Measurements from ENCODE around the gene HEXIM2. TPM values are rescaled to one million over a fixed set of nuclear protein-coding genes. Genes with fewer than 3 reads are reported as not detected.
A peak's percentile ranks its signal among the peaks of the same experiment; 100 is the strongest.
"Not testable (repeated sequence)": the region's sequence is repeated elsewhere in the genome, so short reads cannot be mapped to it uniquely, and the experiment has no call there.

Gene HEXIM2
- total RNA-seq, 1 donor: 10.9 TPM

- H3K27me3 ChIP-seq (ENCODE audit: insufficient read depth, low read length): no peaks in the 10 kb centered on the region
- no peak overlapping the region for H3K4me3 ChIP-seq (ENCODE audit: insufficient read depth, low read length)
- H3K4me2 ChIP-seq (ENCODE audit: insufficient read depth, low read length): peak overlapping the region; percentile 23
- no peaks in the 10 kb centered on the region for H3K79me2 ChIP-seq (ENCODE audit: insufficient read depth, low read length)
- peak overlapping the region; percentile 70 for H2AFZ ChIP-seq (ENCODE audit: low read length)
- H3K36me3 ChIP-seq (ENCODE audit: insufficient read depth, low read length): no peaks in the 10 kb centered on the region
- no peak overlapping the region for H3K27ac ChIP-seq (ENCODE audit: low read depth, low read length)
- no peaks in the 10 kb centered on the region for H4K20me1 ChIP-seq (ENCODE audit: insufficient read depth, low read length)
- DNase-seq (ENCODE audit: insufficient read length, low spot score, missing footprints): no peak
- no peak for TF ChIP-seq CTCF (IDR thresholded peaks at IDR 0.05; ENCODE audit: extremely low read depth, low read depth, low read length)
- peaks cover 20% of the 10 kb centered on the region for H3K4me1 ChIP-seq (ENCODE audit: insufficient read depth, low read length)
- no peaks in the 10 kb centered on the region for H3K9me3 ChIP-seq (ENCODE audit: low read depth, low read length)
These were observed 39.0 kb downstream of the HEXIM2 start for GRCh38 chr17:45200701-45201100.

- H3K27ac ChIP-seq (ENCODE audit: low read depth, low read length): no peak overlapping the region
- H3K27me3 ChIP-seq (ENCODE audit: insufficient read depth, low read length): no peaks in the 10 kb centered on the region
- no peak overlapping the region for H3K4me3 ChIP-seq (ENCODE audit: insufficient read depth, low read length)
- H2AFZ ChIP-seq (ENCODE audit: low read length): no peak overlapping the region
- H3K36me3 ChIP-seq (ENCODE audit: insufficient read depth, low read length): no peaks in the 10 kb centered on the region
- H3K4me1 ChIP-seq (ENCODE audit: insufficient read depth, low read length): peaks cover 20% of the 10 kb centered on the region
- no peaks in the 10 kb centered on the region for H4K20me1 ChIP-seq (ENCODE audit: insufficient read depth, low read length)
- no peak overlapping the region for H3K4me2 ChIP-seq (ENCODE audit: insufficient read depth, low read length)
- H3K9me3 ChIP-seq (ENCODE audit: low read depth, low read length): no peaks in the 10 kb centered on the region
- no peak for DNase-seq (ENCODE audit: insufficient read length, low spot score, missing footprints)
- no peak for TF ChIP-seq CTCF (IDR thresholded peaks at IDR 0.05; ENCODE audit: extremely low read depth, low read depth, low read length)
- no peaks in the 10 kb centered on the region for H3K79me2 ChIP-seq (ENCODE audit: insufficient read depth, low read length)
These were observed 39.8 kb downstream of the HEXIM2 start for GRCh38 chr17:45201457-45201856.

- H3K79me2 ChIP-seq (ENCODE audit: insufficient read depth, low read length); H3K4me3 ChIP-seq (ENCODE audit: insufficient read depth, low read length); DNase-seq (ENCODE audit: insufficient read length, low spot score, missing footprints); H3K27ac ChIP-seq (ENCODE audit: low read depth, low read length); H3K4me2 ChIP-seq (ENCODE audit: insufficient read depth, low read length); H2AFZ ChIP-seq (ENCODE audit: low read length); H3K9me3 ChIP-seq (ENCODE audit: low read depth, low read length); H3K27me3 ChIP-seq (ENCODE audit: insufficient read depth, low read length); H4K20me1 ChIP-seq (ENCODE audit: insufficient read depth, low read length); H3K36me3 ChIP-seq (ENCODE audit: insufficient read depth, low read length): not testable (repeated sequence)
- H3K4me1 ChIP-seq (ENCODE audit: insufficient read depth, low read length): peaks cover 20% of the 10 kb centered on the region
These were observed 40.2 kb downstream of the HEXIM2 start for GRCh38 chr17:45201880-45202279.

GRCh38 chr17:45218895-45219661 lies 57.4 kb downstream of the HEXIM2 start:
- peak overlapping the region; percentile 39 for H3K4me3 ChIP-seq (ENCODE audit: insufficient read depth, low read length)
- peaks cover 2% of the 10 kb centered on the region for H3K4me1 ChIP-seq (ENCODE audit: insufficient read depth, low read length)
- H2AFZ ChIP-seq (ENCODE audit: low read length): no peak overlapping the region
- H3K4me2 ChIP-seq (ENCODE audit: insufficient read depth, low read length): peak overlapping the region; percentile 78
- H3K9me3 ChIP-seq (ENCODE audit: low read depth, low read length): no peaks in the 10 kb centered on the region
- peak; percentile 91 for TF ChIP-seq CTCF (IDR thresholded peaks at IDR 0.05; ENCODE audit: extremely low read depth, low read depth, low read length)
- no peaks in the 10 kb centered on the region for H3K79me2 ChIP-seq (ENCODE audit: insufficient read depth, low read length)
- H3K36me3 ChIP-seq (ENCODE audit: insufficient read depth, low read length): no peaks in the 10 kb centered on the region
- H3K27me3 ChIP-seq (ENCODE audit: insufficient read depth, low read length): peaks cover 30% of the 10 kb centered on the region
- DNase-seq (ENCODE audit: insufficient read length, low spot score, missing footprints): peak; percentile 98
- H3K27ac ChIP-seq (ENCODE audit: low read depth, low read length): no peak overlapping the region
- no peaks in the 10 kb centered on the region for H4K20me1 ChIP-seq (ENCODE audit: insufficient read depth, low read length)

Small RNA genes lying within 50 kb of the gene (small RNA-seq; reads per million reads assigned to genes)
- gene MIR6784: not detected

Other genes with a start within 250 kb of the HEXIM2 start
- under 0.01 TPM in 2 replicates for gene GFAP, start 246.4 kb upstream of the HEXIM2 start, total RNA-seq
- gene KIF18B, start 214.1 kb upstream of the HEXIM2 start, total RNA-seq: 0.72 and 1.2 TPM in 2 replicates
- under 0.01 TPM in 1 of 2 replicates, not detected in the other for gene C1QL1, start 193.6 kb upstream of the HEXIM2 start, total RNA-seq
- gene DCAKD, start 110.2 kb upstream of the HEXIM2 start, total RNA-seq: 34.5 and 39.1 TPM in 2 replicates
- 51.8 and 66.6 TPM in 2 replicates for gene NMT1, start 100.6 kb upstream of the HEXIM2 start, total RNA-seq
- 31.5 and 47.7 TPM in 2 replicates for gene PLCD3, start 29.4 kb upstream of the HEXIM2 start, total RNA-seq
- 4.7 and 6.2 TPM in 2 replicates for gene ACBD4, start 26.2 kb upstream of the HEXIM2 start, total RNA-seq
- gene HEXIM1, start 13.4 kb upstream of the HEXIM2 start, total RNA-seq: 10.9 and 12.1 TPM in 2 replicates
- 2.7 and 3.6 TPM in 2 replicates for gene FMNL1, start 60.0 kb downstream of the HEXIM2 start, total RNA-seq
- gene SPATA32, start 100.2 kb downstream of the HEXIM2 start, total RNA-seq: not detected in 2 replicates
- 2.7 and 3.6 TPM in 2 replicates for gene MAP3K14, start 155.1 kb downstream of the HEXIM2 start, total RNA-seq